Parathyroid adenoma (tissue), 2 donors: Measurements from ENCODE around the gene SHISA6.

Source experiments
- H2AFZ ChIP-seq: fragments of 300-600 bp; sonication (generic); one replicate; pipeline ENCODE4 v1.7.0; 2017; ENCODE audit warnings: antibody characterized with exemption, mild to moderate bottlenecking
- H3K27ac ChIP-seq: fragments of 300-600 bp; sonication (generic); one replicate; pipeline ENCODE4 v1.7.0; 2017
- H3K27me3 ChIP-seq: fragments of 300-600 bp; sonication (generic); one replicate; pipeline ENCODE4 v1.7.0; 2017; ENCODE audit warnings: low read length; ENCODE audit not compliant: control insufficient read depth, insufficient read depth
- H3K36me3 ChIP-seq: fragments of 300-600 bp; sonication (generic); one replicate; pipeline ENCODE4 v1.7.0; 2017; ENCODE audit warnings: low read length; ENCODE audit not compliant: control insufficient read depth, insufficient read depth
- H3K4me1 ChIP-seq: fragments of 300-600 bp; sonication (generic); one replicate; pipeline ENCODE4 v1.7.0; 2017; ENCODE audit warnings: control low read depth
- H3K4me2 ChIP-seq: fragments of 300-600 bp; sonication (generic); one replicate; pipeline ENCODE4 v1.7.0; 2017; ENCODE audit warnings: low read length
- H3K4me3 ChIP-seq: fragments of 300-600 bp; sonication (generic); one replicate; pipeline ENCODE4 v1.7.0; 2017; ENCODE audit warnings: low read depth, low read length
- H3K79me2 ChIP-seq: fragments of 300-600 bp; sonication (generic); one replicate; pipeline ENCODE4 v1.7.0; 2017; ENCODE audit warnings: control low read depth
- H3K9ac ChIP-seq: fragments of 300-600 bp; sonication (generic); one replicate; pipeline ENCODE4 v1.7.0; 2017; ENCODE audit warnings: mild to moderate bottlenecking
- H3K9me3 ChIP-seq: fragments of 300-600 bp; sonication (generic); one replicate; pipeline ENCODE4 v1.7.0; 2017; ENCODE audit warnings: low read length; ENCODE audit not compliant: control insufficient read depth
- CTCF ChIP-seq: fragments of 300-600 bp; sonication (generic); IDR thresholded peaks from one replicate; pipeline ENCODE4 v1.7.0; 2017; ENCODE audit warnings: antibody characterized with exemption, mild to moderate bottlenecking
- donor health status: primary hyperparathyroidism.

The SHISA6 gene

DNA sequence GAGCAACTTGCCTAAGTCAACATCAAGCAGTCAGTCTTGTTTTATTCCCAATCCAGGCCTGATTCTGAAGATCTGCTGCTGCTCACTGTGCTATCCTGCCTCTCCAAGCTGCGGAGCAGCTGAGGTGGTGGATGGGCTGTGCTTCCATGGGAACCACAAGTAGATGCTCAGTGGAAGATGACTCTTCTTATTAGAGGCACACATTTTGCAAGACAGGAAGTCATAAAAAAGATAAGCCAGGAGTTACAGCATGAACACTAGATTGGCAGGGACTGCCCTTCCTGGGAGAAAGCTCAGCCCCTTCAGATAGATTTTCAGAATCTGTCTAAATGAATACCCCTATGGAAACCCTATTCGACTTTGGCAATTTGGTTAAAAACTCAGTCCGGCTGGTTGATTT lies 143.1 kb downstream of the SHISA6 start:
- Histone ChIP-seq H3K9ac (no peak overlapping the region), H2AFZ (no peak overlapping the region), H3K79me2 (no peaks in the 10 kb centered on the region), H3K36me3 (no peaks in the 10 kb centered on the region), H3K4me3 (no peak overlapping the region), H3K27ac (no peak overlapping the region), H3K4me2 (no peak overlapping the region), H3K27me3 (no peaks in the 10 kb centered on the region), H3K4me1 (no peaks in the 10 kb centered on the region), H3K9me3 (no peaks in the 10 kb centered on the region)
- TF ChIP-seq CTCF, result no peak

DNA sequence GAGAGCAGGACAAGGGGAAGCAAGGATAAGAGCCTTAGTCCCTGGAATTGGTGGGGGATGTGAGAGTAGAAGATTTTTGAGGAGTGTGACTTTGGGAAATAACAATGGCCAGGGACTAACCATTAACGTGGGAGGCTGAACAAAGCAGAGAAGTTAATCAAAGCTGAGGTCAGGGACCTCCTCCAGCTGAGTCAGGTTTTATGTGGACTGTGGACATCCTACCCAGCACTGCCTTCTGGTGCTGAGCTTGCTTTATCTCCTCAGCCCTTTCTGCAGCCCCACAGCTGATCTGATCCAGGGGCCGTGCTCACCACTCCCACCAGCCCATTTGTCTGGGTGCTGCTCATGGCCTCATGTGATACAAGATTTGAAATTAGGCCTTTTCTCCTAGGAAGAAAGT lies 146.6 kb downstream of the SHISA6 start:
- Histone ChIP-seq H3K79me2 (no peaks in the 10 kb centered on the region), H3K9ac (no peak overlapping the region), H3K27me3 (no peaks in the 10 kb centered on the region), H3K9me3 (no peaks in the 10 kb centered on the region), H2AFZ (peak overlapping the region; percentile 17), H3K4me3 (no peak overlapping the region), H3K4me2 (no peak overlapping the region), H3K27ac (no peak overlapping the region), H3K36me3 (no peaks in the 10 kb centered on the region), H3K4me1 (no peaks in the 10 kb centered on the region)
- no peak for TF ChIP-seq CTCF

DNA sequence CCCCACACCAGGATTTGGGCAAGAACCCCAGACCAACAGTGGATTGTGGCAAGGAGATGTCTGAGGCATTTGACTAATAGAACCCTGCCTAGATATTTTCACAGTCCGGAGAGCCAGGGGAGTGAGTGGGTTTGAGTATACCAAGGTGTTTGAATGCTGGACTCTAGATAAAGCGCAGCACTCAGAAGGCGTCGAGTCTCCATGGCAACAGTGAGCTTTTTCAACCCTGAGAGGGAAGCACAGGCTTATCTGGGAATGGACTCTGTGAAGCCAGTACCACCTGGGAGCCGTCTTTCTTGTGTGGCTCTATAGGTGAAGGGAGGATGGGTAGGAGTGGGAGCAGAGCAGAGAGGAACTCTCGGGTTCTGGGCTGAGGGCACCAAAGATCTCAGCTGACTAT lies 147.0 kb downstream of the SHISA6 start:
- H3K4me2 ChIP-seq, result no peak overlapping the region
- no peaks in the 10 kb centered on the region for H3K79me2 ChIP-seq
- H3K27ac ChIP-seq, result no peak overlapping the region
- H3K36me3 ChIP-seq, result no peaks in the 10 kb centered on the region
- no peaks in the 10 kb centered on the region for H3K27me3 ChIP-seq
- no peak overlapping the region for H3K4me3 ChIP-seq
- no peak overlapping the region for H2AFZ ChIP-seq
- no peak overlapping the region for H3K9ac ChIP-seq
- no peaks in the 10 kb centered on the region for H3K4me1 ChIP-seq
- TF ChIP-seq CTCF, result no peak
- no peaks in the 10 kb centered on the region for H3K9me3 ChIP-seq

- no peaks in the 10 kb centered on the region for H3K27me3 ChIP-seq
- H3K9ac ChIP-seq, result no peak overlapping the region
- H3K4me2 ChIP-seq, result no peak overlapping the region
- no peaks in the 10 kb centered on the region for H3K79me2 ChIP-seq
- no peaks in the 10 kb centered on the region for H3K36me3 ChIP-seq
- H3K9me3 ChIP-seq, result no peaks in the 10 kb centered on the region
- no peak overlapping the region for H3K27ac ChIP-seq
- TF ChIP-seq CTCF, result no peak
- H2AFZ ChIP-seq, result no peak overlapping the region
- no peaks in the 10 kb centered on the region for H3K4me1 ChIP-seq
- H3K4me3 ChIP-seq, result no peak overlapping the region
Observed at GRCh38 chr17:11389583-11389982, 148.6 kb downstream of the SHISA6 start.

- no peak overlapping the region for H3K4me3 ChIP-seq
- H3K27ac ChIP-seq, result no peak overlapping the region
- TF ChIP-seq CTCF, result no peak
Observed at GRCh38 chr17:11391134-11391533, 150.1 kb downstream of the SHISA6 start.

More at GRCh38 chr17:11391134-11391533, 150.1 kb downstream of the SHISA6 start:
- Histone ChIP-seq H3K9ac (no peak overlapping the region), H3K27me3 (no peaks in the 10 kb centered on the region), H2AFZ (no peak overlapping the region), H3K9me3 (no peaks in the 10 kb centered on the region), H3K36me3 (no peaks in the 10 kb centered on the region), H3K79me2 (no peaks in the 10 kb centered on the region), H3K4me2 (no peak overlapping the region), H3K4me1 (no peaks in the 10 kb centered on the region)
